ENCODE results near the gene SIGLEC8. TPM values are rescaled to one million over a fixed set of nuclear protein-coding genes. Genes with fewer than 3 reads are reported as not detected.

Gene SIGLEC8
- total RNA-seq, 1 experiment from 2014 or later = not detected

- no peak for DNase-seq (ENCODE audit: low read depth)
These were observed 56.1 kb downstream of the SIGLEC8 start for GRCh38 chr19:51402117-51402516.

Other genes starting within 250 kb of the SIGLEC8 start
- gene CD33, start 233.4 kb downstream of the SIGLEC8 start, total RNA-seq (2014; rRNA removed; shearing (Covaris generic)) = 2.1 and 2.4 TPM in 2 replicates
- gene SIGLECL1, start 207.4 kb downstream of the SIGLEC8 start, total RNA-seq (2014; rRNA removed; shearing (Covaris generic)) = not detected in 2 replicates
- not detected in 2 replicates for gene IGLON5, start 146.8 kb downstream of the SIGLEC8 start, total RNA-seq (2014; rRNA removed; shearing (Covaris generic))
- 1.3 and 1.7 TPM in 2 replicates for gene VSIG10L, start 116.3 kb downstream of the SIGLEC8 start, total RNA-seq (2014; rRNA removed; shearing (Covaris generic))
- gene ETFB, start 92.1 kb downstream of the SIGLEC8 start, total RNA-seq (2014; rRNA removed; shearing (Covaris generic)) = 158 and 206 TPM in 2 replicates
- gene CLDND2, start 89.5 kb downstream of the SIGLEC8 start, total RNA-seq (2014; rRNA removed; shearing (Covaris generic)) = 1.2 TPM in 1 of 2 replicates, not detected in the other
- gene NKG7, start 85.8 kb downstream of the SIGLEC8 start, total RNA-seq (2014; rRNA removed; shearing (Covaris generic)) = not detected in 2 replicates
- not detected in 2 replicates for gene LIM2, start 70.5 kb downstream of the SIGLEC8 start, total RNA-seq (2014; rRNA removed; shearing (Covaris generic))
- gene C19orf84, start 67.9 kb downstream of the SIGLEC8 start, total RNA-seq (2014; rRNA removed; shearing (Covaris generic)) = not detected in 2 replicates
- not detected in 2 replicates for gene SIGLEC10, start 40.8 kb downstream of the SIGLEC8 start, total RNA-seq (2014; rRNA removed; shearing (Covaris generic))
- gene CEACAM18, start 20.1 kb upstream of the SIGLEC8 start, total RNA-seq (2014; rRNA removed; shearing (Covaris generic)) = not detected in 2 replicates
- gene SIGLEC12, start 43.3 kb upstream of the SIGLEC8 start, total RNA-seq (2014; rRNA removed; shearing (Covaris generic)) = not detected in 2 replicates
- not detected in 2 replicates for gene SIGLEC6, start 73.2 kb upstream of the SIGLEC8 start, total RNA-seq (2014; rRNA removed; shearing (Covaris generic))
- gene ZNF175, start 112.8 kb upstream of the SIGLEC8 start, total RNA-seq (2014; rRNA removed; shearing (Covaris generic)) = 11.3 and 11.8 TPM in 2 replicates
- gene SIGLEC5, start 171.9 kb upstream of the SIGLEC8 start, total RNA-seq (2014; rRNA removed; shearing (Covaris generic)) = not detected in 2 replicates
- not detected in 2 replicates for gene SIGLEC14, start 188.4 kb upstream of the SIGLEC8 start, total RNA-seq (2014; rRNA removed; shearing (Covaris generic))
- 13.6 and 15.4 TPM in 2 replicates for gene SPACA6, start 234.9 kb upstream of the SIGLEC8 start, total RNA-seq (2014; rRNA removed; shearing (Covaris generic))

Data from RPMI7951 (cell line).